ENCODE results near the gene SLC35E1.

DNA sequence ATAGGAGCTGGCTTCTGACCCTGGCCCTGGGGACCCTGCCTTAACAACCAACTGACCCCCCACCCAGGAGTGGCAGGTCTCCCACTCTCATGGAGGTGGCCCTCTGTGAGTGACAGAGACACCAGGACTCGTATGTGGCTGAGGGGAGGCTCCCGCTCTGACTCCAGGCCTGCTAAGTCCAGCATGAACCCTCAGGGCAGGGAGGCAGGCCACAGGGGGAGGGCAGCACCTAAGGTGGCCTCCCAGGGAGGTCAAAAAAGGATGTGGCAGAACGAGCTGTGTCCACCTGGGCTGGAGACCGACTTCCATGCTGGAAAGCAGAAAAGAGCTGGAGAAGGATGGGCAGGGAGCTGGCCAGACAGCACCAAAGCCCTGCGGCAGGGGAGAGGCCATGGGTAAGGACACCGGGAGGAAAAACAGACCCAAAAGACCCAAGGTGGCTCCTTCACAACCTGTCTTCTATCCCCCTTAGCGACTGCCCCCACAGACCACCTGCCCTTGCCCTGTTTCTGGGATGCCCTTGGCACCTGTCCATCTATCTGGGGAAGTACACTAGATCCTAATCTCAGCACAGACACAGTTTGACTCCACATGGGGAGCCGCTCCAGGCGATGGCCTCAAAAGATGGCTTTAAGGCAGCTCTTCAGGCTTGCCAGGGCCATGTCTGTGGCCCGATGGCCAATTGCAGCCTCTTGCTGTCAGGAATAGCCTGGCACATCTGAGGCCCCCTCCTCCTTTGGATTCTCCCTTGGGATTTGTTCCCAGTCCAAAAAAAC lies 10.5 kb upstream of the SLC35E1 start:
- TF ChIP-seq, protein P1, sequence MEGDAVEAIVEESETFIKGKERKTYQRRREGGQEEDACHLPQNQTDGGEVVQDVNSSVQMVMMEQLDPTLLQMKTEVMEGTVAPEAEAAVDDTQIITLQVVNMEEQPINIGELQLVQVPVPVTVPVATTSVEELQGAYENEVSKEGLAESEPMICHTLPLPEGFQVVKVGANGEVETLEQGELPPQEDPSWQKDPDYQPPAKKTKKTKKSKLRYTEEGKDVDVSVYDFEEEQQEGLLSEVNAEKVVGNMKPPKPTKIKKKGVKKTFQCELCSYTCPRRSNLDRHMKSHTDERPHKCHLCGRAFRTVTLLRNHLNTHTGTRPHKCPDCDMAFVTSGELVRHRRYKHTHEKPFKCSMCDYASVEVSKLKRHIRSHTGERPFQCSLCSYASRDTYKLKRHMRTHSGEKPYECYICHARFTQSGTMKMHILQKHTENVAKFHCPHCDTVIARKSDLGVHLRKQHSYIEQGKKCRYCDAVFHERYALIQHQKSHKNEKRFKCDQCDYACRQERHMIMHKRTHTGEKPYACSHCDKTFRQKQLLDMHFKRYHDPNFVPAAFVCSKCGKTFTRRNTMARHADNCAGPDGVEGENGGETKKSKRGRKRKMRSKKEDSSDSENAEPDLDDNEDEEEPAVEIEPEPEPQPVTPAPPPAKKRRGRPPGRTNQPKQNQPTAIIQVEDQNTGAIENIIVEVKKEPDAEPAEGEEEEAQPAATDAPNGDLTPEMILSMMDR (IDR thresholded peaks at IDR 0.05), result no peak
- no peak for TF ChIP-seq POLR2A (IDR thresholded peaks at IDR 0.05)
- no peak for TF ChIP-seq POLR2AphosphoS5 (IDR thresholded peaks at IDR 0.05)
